Common myeloid progenitor, CD34-positive (primary cell): ENCODE data around the gene C9orf78.

Experiments
- CTCF ChIA-PET: fragments of 350-600 bp; sonication (Branson Sonifier 250); formaldehyde crosslinking; loops from one replicate; lab custom pipeline; 2021; ENCODE audit warnings: antibody characterized with exemption; lab: Charles Lee
- POLR2A ChIA-PET: fragments of 350-600 bp; sonication (Branson Sonifier 250); formaldehyde crosslinking; loops from one replicate; lab custom pipeline; 2021; ENCODE audit warnings: antibody characterized with exemption; lab: Charles Lee
- DNase-seq, 3 donors: peaks; one replicate each; pipeline versions ENCODE4 v3.0.0 to v3.0.0-alpha.2; 2013
- H3K27ac ChIP-seq, 2 experiments: 1 replicate in 1 of 2; 2 replicates in 1 of 2; pipeline ENCODE4 v1.7.0; 2013; ENCODE audit warnings: inconsistent platforms in 2 of 2, low read length in 2 of 2, mild to moderate bottlenecking in 2 of 2, low read depth in 1 of 2, moderate library complexity in 1 of 2; ENCODE audit not compliant: severe bottlenecking in 2 of 2, insufficient read depth in 1 of 2, poor library complexity in 1 of 2
- H3K27me3 ChIP-seq, 5 experiments: replicated peaks in 2 of 5; 1 replicate in 3 of 5; 2 replicates in 2 of 5; pipeline versions ENCODE4 v1.6.1 to v1.7.0; 2013; ENCODE audit warnings: low read length in 4 of 5, mild to moderate bottlenecking in 2 of 5, moderate library complexity in 2 of 5, inconsistent platforms in 1 of 5; ENCODE audit not compliant: insufficient read depth in 5 of 5, control insufficient read depth in 4 of 5
- H3K36me3 ChIP-seq, 4 experiments: 1 replicate in 2 of 4; 2 replicates in 2 of 4; pipeline versions ENCODE4 v1.6.1 to v1.7.0; 2013; ENCODE audit warnings: low read length in 3 of 4, control low read depth in 1 of 4, mild to moderate bottlenecking in 1 of 4; ENCODE audit not compliant: control insufficient read depth in 4 of 4, insufficient read depth in 4 of 4
- H3K4me1 ChIP-seq, 4 experiments: 1 replicate in 3 of 4; 2 replicates in 1 of 4; pipeline versions ENCODE4 v1.6.1 to v1.7.1; 2013; ENCODE audit warnings: low read length in 3 of 4, mild to moderate bottlenecking in 3 of 4, control low read depth in 1 of 4, inconsistent platforms in 1 of 4, moderate library complexity in 1 of 4; ENCODE audit not compliant: control insufficient read depth in 4 of 4, insufficient read depth in 4 of 4; ENCODE audit errors: control extremely low read depth in 1 of 4
- H3K4me3 ChIP-seq, 7 experiments: 1 replicate in 4 of 7; 2 replicates in 3 of 7; pipeline versions ENCODE4 v1.5.1 to v1.7.0; 2013; ENCODE audit warnings: mild to moderate bottlenecking in 7 of 7, low read length in 6 of 7, moderate library complexity in 6 of 7, inconsistent platforms in 2 of 7, low read depth in 2 of 7, control low read depth in 1 of 7; ENCODE audit not compliant: insufficient read depth in 4 of 7, control insufficient read depth in 1 of 7; ENCODE audit errors: extremely low read depth in 1 of 7
- H3K9me3 ChIP-seq, 5 experiments: 1 replicate in 4 of 5; 2 replicates in 1 of 5; pipeline versions ENCODE4 v1.6.1 to v1.7.1; 2013; ENCODE audit warnings: low read length in 4 of 5, mild to moderate bottlenecking in 2 of 5, inconsistent platforms in 1 of 5, low read depth in 1 of 5, moderate library complexity in 1 of 5; ENCODE audit not compliant: control insufficient read depth in 4 of 5, insufficient read depth in 2 of 5; ENCODE audit errors: control extremely low read depth in 1 of 5
- WGBS: methylation state at CpG from one replicate; pipeline ENCODE4 v1.1.5; 2013; ENCODE audit not compliant: insufficient coverage; 5-methylcytosine and 5-hydroxymethylcytosine counted together

Gene C9orf78

GRCh38 chr9:129861447-129861827, 26.4 kb upstream of the C9orf78 start:
- H3K4me3 ChIP-seq, result no peak overlapping the region
- peaks cover 11 to 65% (median 46%) of the 10 kb centered on the region in 4 experiments for H3K4me1 ChIP-seq
- WGBS, result 87% methylated on average over 11 of the region's 12 CpGs
- H3K27ac ChIP-seq, result peak overlapping the region; percentile 43 to 77
- peaks cover 13 to 53% (median 39%) of the 10 kb centered on the region in 4 experiments for H3K36me3 ChIP-seq
- ChIA-PET POLR2A (interaction anchor here (1.3 to 1.6 kb wide), 3 partner anchors 23 to 27 kb away, joined by 3 to 6 read pairs (median 6); no protein-coding TSS in a partner anchor), CTCF (interaction anchor here (0.6 to 3.0 kb wide), 5 partner anchors 17 to 25 kb away, joined by 3 to 17 read pairs (median 4); no protein-coding TSS in a partner anchor)
- H3K9me3 ChIP-seq, result no peaks in the 10 kb centered on the region
- DNase-seq, result no peak
- no peaks in the 10 kb centered on the region for H3K27me3 ChIP-seq

- CTCF ChIA-PET, result interaction anchor here (0.6 to 2.1 kb wide), 7 partner anchors 10 to 24 kb away, joined by 3 to 6 read pairs (median 4); no protein-coding TSS in a partner anchor
- Histone ChIP-seq H3K27ac (peak overlapping the region; percentile 43 to 77), H3K27me3 (no peaks in the 10 kb centered on the region), H3K36me3 (peaks cover 13 to 52% (median 38%) of the 10 kb centered on the region in 4 experiments), H3K4me1 (peaks cover 11 to 65% (median 45%) of the 10 kb centered on the region in 4 experiments), H3K4me3 (peak overlapping the region in 1 of 7 experiments; percentile 38), H3K9me3 (no peaks in the 10 kb centered on the region)
- peak in 2 of 3 donors; percentile 86 to 93 for DNase-seq
- 49% methylated on average over 9 of the region's 11 CpGs for WGBS
- POLR2A ChIA-PET, result interaction anchor here (0.6 to 1.6 kb wide), 4 partner anchors 21 to 28 kb away, joined by 3 to 6 read pairs (median 5); no protein-coding TSS in a partner anchor
Measured at GRCh38 chr9:129860653-129861446, 25.8 kb upstream of the C9orf78 start.

DNA sequence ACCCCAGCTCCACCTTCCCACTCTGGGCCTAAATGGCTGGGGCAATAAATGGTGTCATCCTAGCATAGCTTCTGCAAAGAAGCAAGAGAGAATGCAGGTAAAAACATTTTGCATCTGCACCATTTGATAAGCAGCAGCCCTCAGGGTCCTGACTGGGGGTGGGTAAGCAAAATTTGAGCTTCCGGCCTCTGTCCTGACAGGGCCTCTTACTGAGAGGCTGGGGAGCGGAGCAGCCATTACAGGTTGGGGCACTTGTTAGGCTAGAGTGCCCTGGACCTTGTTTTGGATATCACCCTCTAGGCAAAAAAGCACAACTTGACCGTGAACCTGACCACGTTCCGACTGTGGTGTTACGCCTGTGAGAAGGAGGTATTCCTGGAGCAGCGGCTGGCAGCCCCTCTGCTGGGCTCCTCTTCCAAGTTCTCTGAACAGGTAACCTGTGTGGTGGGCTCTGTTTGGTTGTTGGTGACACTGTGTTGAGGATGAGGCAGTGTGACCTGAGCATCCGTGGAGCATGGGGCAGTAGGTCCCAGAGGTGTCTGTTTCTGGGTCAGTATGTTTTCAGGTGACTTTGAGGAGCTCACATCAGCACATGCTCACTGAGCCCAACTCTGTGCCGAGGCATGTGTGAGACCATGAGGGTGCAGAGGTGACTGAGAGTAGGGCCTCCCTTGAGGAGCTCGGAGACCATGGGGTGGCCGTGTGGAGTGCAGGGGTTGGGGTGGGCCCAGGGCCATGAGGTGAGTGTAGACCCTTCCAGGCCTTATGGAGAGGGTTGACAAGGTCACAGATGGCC, 23.3 kb upstream of the C9orf78 start:
- peaks cover 5 to 42% (median 28%) of the 10 kb centered on the region in 4 experiments for H3K4me1 ChIP-seq
- CTCF ChIA-PET, result interaction anchor here (0.6 to 1.5 kb wide), 4 partner anchors 13 to 242 kb away, joined by 3 to 5 read pairs (median 4); no protein-coding TSS in a partner anchor

DNA sequence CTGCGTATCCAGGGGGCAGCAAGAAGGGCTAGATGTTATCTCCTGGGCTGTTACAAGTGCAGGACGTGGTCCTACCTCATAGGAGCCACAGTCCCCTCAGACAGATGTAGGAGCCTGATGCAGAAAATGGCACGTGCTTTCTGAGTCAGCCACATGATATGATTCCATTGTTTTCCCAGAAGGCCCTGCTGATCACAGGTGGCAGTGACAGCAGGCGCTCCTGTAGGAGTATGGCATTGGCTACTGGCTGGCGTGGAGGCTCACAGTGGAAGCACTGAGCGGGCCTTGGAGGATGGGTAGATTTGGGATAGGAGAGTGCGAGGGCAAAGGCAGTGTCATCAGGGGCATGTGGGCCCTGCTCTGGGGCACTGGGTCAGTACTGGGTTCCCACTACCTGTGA, 22.1 kb upstream of the C9orf78 start:
- Histone ChIP-seq H3K27ac (no peak overlapping the region), H3K9me3 (no peaks in the 10 kb centered on the region), H3K4me1 (peaks cover 4 to 31% (median 21%) of the 10 kb centered on the region in 4 experiments), H3K36me3 (peaks cover 27 to 76% (median 64%) of the 10 kb centered on the region in 4 experiments), H3K27me3 (no peaks in the 10 kb centered on the region), H3K4me3 (no peak overlapping the region)
- WGBS, result 84% methylated on average over 6 of the region's 7 CpGs
- ChIA-PET CTCF (interaction anchor here (0.9 kb wide), 1 partner anchor 20 kb away, joined by 5 read pairs; no protein-coding TSS in a partner anchor), POLR2A (no interaction called here)
- DNase-seq, result no peak

More for the DNA sequence above, 23.3 kb upstream of the C9orf78 start:
- Histone ChIP-seq H3K36me3 (peaks cover 19 to 66% (median 55%) of the 10 kb centered on the region in 4 experiments), H3K4me3 (no peak overlapping the region), H3K27ac (peak overlapping the region in 1 of 2 experiments; percentile 59), H3K27me3 (no peaks in the 10 kb centered on the region), H3K9me3 (no peaks in the 10 kb centered on the region)
- POLR2A ChIA-PET, result no interaction called here
- no peak for DNase-seq
- 87% methylated on average over 10 of the region's 11 CpGs for WGBS

DNA sequence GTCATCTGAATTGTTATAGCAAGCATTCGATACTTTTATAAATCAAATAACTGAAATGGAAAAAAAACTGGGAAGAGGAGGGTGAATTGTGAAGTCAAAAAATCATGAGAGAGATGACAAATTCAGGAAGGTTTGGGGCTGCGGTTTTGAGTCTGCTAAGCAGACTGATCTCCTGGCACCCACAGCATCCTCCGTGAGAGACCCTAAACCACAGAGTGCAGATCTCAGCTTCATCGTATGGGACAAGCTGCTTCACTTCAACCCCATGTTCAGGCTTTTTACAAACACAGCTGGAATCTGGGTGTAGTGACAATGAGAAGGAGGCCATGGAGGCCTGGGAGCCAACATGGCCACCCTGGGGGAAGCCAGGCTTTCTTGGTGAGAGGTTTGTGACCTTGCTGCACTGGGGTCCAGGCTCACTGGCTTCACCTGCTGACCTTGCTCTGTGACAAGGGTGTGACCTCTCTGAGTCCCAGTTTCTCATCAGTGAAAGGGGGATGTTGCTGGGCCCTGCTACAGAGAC, 19.6 kb upstream of the C9orf78 start:
- Histone ChIP-seq H3K4me3 (no peak overlapping the region), H3K27ac (no peak overlapping the region), H3K4me1 (peaks cover 0 to 6% (median 2%) of the 10 kb centered on the region in 4 experiments), H3K36me3 (peaks cover 31 to 88% (median 69%) of the 10 kb centered on the region in 4 experiments), H3K27me3 (no peaks in the 10 kb centered on the region), H3K9me3 (no peaks in the 10 kb centered on the region)
- CTCF ChIA-PET, result interaction anchor here (1.2 to 1.4 kb wide), 2 partner anchors 24 to 30 kb away, joined by 3 to 5 read pairs; no protein-coding TSS in a partner anchor
- peak in 2 of 3 donors; percentile 36 to 66 for DNase-seq
- POLR2A ChIA-PET, result no interaction called here
- 63% methylated on average over 1 of the region's 4 CpGs for WGBS

DNA sequence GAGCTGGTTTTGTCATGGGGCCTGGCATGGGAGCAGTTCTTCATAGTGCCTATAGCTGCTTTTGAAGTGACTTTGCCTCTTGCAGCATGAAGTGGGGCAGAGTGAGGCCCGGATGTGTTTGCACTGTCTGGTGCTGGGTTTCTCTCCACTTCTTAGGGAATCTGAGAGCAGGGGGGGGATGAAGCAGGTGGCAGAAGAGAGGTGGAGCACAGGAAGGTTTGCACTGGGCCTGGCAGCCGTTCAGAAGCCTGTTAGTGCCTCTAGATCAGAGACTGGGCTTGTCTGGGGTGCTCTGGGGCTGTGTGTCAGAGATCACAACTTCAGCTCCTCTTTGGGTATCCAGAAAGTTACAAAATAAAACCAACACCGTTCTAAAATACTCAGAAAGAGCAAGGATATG, 18.5 kb upstream of the C9orf78 start:
- no peak overlapping the region for H3K27ac ChIP-seq
- H3K36me3 ChIP-seq, result peaks cover 27 to 86% (median 70%) of the 10 kb centered on the region in 4 experiments
- ChIA-PET CTCF (no interaction called here), POLR2A (no interaction called here)
- 40% methylated on average over 2 of the region's 3 CpGs for WGBS
- no peak overlapping the region for H3K4me3 ChIP-seq
- no peak for DNase-seq
- no peaks in the 10 kb centered on the region for H3K9me3 ChIP-seq
- H3K27me3 ChIP-seq, result no peaks in the 10 kb centered on the region
- peaks cover 0 to 8% (median 2%) of the 10 kb centered on the region in 4 experiments for H3K4me1 ChIP-seq
